ENCODE measurements around the gene TEDC2.

DNA sequence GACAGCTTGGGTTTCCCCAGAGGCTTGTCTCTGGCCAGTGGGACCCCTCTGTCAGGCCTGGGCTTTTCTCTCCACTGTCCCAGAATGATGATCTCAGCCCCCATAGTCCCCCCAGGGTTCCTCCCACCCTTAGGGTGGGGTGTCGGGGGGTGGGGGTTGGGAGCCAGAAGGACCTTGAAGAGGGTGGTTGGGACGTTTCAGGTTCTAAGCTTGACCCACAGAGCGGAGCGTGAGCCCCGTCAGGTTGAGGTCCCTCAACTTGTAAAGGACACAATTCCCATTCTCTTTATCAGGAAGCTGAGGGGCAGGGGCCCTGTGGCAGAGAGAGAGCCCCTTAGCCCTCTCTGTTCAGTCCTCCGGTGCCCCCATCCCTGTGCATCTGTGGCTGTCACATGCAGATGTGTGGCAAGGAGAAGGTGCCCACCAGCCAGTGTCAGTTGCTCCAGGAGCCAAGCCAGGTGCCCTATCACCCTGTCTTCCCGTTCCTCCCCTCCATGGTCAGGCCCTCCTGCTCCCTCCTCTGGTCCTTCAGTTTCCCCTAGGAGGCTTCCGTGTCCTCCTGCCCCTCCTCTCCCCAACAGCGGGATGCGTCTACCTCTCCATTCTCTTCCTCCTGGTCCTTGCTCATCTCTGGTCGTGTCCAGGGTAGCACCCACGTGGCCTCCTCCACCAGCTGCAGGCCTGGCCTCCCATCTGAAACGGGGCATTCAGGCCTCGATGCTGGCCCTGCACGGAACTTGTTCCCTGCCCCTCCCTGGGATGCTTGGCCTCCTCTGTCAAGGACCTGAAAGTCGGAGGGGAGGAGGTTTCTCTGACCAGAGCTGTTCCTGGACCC is 9.7 kb downstream of the TEDC2 start:
- TF ChIP-seq, protein P1, sequence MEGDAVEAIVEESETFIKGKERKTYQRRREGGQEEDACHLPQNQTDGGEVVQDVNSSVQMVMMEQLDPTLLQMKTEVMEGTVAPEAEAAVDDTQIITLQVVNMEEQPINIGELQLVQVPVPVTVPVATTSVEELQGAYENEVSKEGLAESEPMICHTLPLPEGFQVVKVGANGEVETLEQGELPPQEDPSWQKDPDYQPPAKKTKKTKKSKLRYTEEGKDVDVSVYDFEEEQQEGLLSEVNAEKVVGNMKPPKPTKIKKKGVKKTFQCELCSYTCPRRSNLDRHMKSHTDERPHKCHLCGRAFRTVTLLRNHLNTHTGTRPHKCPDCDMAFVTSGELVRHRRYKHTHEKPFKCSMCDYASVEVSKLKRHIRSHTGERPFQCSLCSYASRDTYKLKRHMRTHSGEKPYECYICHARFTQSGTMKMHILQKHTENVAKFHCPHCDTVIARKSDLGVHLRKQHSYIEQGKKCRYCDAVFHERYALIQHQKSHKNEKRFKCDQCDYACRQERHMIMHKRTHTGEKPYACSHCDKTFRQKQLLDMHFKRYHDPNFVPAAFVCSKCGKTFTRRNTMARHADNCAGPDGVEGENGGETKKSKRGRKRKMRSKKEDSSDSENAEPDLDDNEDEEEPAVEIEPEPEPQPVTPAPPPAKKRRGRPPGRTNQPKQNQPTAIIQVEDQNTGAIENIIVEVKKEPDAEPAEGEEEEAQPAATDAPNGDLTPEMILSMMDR (IDR thresholded peaks at IDR 0.05): no peak
- no peak for TF ChIP-seq POLR2A (IDR thresholded peaks at IDR 0.05)
